HUES48 (cell line): ENCODE results near the gene ESR1.
"Not testable (repeated sequence)": the region's sequence is repeated elsewhere in the genome, so short reads cannot be mapped to it uniquely, and the experiment has no call there.

Source experiments
- H3K27ac ChIP-seq: one replicate; pipeline ENCODE4 v1.7.0; 2013; ENCODE audit warnings: low read depth, low read length, inconsistent platforms
- H3K27me3 ChIP-seq: 2 replicates; pipeline ENCODE4 v1.6.1; 2013; ENCODE audit warnings: mild to moderate bottlenecking, low read length; ENCODE audit not compliant: control insufficient read depth, insufficient read depth
- H3K36me3 ChIP-seq: 2 replicates; pipeline ENCODE4 v1.6.1; 2013; ENCODE audit warnings: low read length; ENCODE audit not compliant: control insufficient read depth, insufficient read depth
- H3K4me1 ChIP-seq: 2 replicates; pipeline ENCODE4 v1.6.1; 2013; ENCODE audit warnings: mild to moderate bottlenecking, low read length; ENCODE audit not compliant: control insufficient read depth, insufficient read depth
- H3K4me3 ChIP-seq: 2 replicates; pipeline ENCODE4 v1.5.1; 2013; ENCODE audit warnings: mild to moderate bottlenecking, low read depth, low read length
- H3K9ac ChIP-seq: 2 replicates; pipeline ENCODE4 v1.6.1; 2013; ENCODE audit warnings: mild to moderate bottlenecking, low read depth, low read length, moderate library complexity
- H3K9me3 ChIP-seq: 2 replicates; pipeline ENCODE4 v1.6.1; 2013; ENCODE audit warnings: low read length; ENCODE audit not compliant: control insufficient read depth, insufficient read depth

ESR1 gene

DNA sequence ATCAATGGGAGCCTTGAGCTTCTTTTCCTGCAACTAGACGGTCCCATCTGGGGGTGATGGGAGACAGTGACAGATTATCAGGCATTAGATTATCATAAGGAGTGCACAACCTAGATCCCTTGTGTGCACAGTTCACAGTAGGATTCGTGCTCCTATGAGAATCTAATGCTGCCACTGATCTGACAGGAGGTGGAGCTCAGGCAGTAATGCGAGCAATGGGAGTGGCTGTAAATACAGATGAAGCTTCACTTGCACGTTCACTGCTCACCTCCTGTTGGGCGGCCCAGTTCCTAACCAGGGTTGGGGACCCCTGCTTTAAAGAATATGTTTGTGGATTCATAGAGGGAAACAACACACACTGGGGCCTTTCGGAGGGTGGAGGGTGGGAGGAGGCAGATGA, 180.7 kb downstream of the ESR1 start:
- H3K9ac ChIP-seq, H3K36me3 ChIP-seq, H3K4me1 ChIP-seq, H3K27me3 ChIP-seq, H3K4me3 ChIP-seq, H3K27ac ChIP-seq, H3K9me3 ChIP-seq: not testable (repeated sequence)

DNA sequence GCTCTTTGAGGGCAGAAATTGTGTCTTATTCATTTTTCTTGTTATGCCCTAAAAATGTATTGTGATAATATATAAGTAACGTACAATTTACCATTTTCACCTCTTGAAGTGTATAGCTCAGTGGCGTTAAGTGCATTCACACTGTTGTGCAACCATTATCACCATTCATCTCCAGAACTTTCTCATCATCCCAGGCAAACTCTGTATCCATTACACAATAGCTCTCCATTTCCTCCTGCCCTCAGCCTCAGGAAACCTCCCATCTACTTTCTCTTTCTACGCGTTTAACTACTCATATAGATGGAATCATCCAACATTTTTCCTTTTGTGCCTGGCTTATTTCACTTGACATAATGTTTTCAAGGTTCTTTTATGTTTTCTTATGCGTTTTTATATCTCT, 184.6 kb downstream of the ESR1 start:
- H3K4me1 ChIP-seq: no peaks in the 10 kb centered on the region
- no peak overlapping the region for H3K27ac ChIP-seq
- H3K9me3 ChIP-seq: no peaks in the 10 kb centered on the region
- H3K27me3 ChIP-seq: no peaks in the 10 kb centered on the region
- no peak overlapping the region for H3K4me3 ChIP-seq
- no peaks in the 10 kb centered on the region for H3K36me3 ChIP-seq
- H3K9ac ChIP-seq: no peak overlapping the region

DNA sequence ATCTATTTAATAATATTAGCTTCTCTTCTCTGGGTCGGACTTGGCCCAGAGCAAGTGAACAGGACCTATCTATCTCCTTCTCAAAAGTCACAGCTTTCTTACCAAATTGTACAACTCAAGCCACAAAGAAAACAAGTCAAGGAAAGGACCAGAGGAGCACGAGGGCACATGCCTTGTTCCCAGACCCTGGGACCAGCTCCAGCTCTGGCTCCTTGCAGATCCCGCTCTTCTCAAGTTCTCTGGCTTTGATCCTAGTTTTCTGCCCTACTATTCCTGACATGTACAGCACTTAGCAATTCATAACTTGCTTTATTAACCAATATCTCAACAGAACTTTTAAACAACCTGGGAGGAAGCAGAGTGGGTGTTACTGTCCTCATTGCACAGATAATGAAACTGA, 185.9 kb downstream of the ESR1 start:
- no peaks in the 10 kb centered on the region for H3K9me3 ChIP-seq
- no peak overlapping the region for H3K9ac ChIP-seq
- H3K36me3 ChIP-seq: no peaks in the 10 kb centered on the region
- H3K4me3 ChIP-seq: no peak overlapping the region
- H3K27me3 ChIP-seq: no peaks in the 10 kb centered on the region
- H3K4me1 ChIP-seq: no peaks in the 10 kb centered on the region
- H3K27ac ChIP-seq: no peak overlapping the region

DNA sequence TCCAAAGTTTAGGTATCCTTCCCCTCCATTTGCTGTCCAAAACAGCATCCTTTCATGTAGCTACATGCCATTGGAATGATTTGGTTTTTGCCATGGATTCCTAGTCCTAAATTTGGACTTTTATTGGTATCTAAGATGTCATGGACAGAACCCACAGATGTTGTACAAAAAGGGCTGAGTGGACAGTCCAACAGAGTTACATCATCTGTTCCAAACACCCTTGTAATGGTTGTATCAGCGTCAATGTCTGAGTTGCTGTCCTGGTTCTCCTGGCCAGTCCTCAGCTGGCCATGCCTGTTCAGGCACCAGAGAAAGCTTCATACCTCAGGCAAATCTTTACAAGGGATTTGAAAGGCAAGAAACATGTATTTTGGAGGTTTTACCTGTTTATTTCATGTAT, 191.3 kb downstream of the ESR1 start:
- Histone ChIP-seq H3K4me1 (no peaks in the 10 kb centered on the region), H3K9ac (no peak overlapping the region), H3K4me3 (no peak overlapping the region), H3K27ac (no peak overlapping the region), H3K9me3 (no peaks in the 10 kb centered on the region), H3K27me3 (no peaks in the 10 kb centered on the region), H3K36me3 (no peaks in the 10 kb centered on the region)

DNA sequence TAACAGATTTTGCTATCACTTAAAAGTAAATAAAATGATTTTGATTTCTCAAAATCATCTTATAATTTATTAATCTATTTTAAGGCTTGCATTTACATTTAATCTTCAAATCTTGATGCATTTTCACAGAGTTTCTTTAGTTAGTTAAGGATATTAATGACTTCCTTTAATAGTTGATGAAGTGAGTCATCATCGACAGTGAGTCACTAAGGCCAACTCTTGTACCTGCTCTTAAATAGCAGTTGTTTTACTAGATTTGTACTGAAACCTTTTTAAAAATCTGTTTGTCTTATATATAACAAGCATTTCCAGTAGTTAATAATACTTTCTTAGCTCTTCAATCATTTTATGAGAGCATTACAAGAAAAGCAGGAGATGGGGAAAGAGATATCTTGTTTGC, 191.7 kb downstream of the ESR1 start:
- no peak overlapping the region for H3K27ac ChIP-seq

DNA sequence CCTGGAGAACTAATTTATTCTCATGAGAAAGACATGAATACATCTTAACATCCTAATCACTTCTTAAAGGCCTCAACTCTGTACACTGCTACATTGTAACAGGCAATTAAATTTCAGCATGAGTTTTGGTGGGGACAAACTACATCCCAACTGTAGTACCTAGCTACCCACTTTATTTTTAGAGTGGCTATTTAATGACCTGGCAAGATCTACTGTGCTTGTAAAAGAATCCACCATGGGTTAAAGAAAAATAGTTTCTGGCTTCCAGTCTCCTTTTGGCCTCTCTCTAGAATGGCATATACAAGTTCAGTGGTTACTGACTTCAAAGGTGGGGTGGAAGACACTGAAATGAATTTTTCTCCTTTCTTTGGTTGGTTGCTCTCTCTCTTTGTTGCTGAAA, 193.9 kb downstream of the ESR1 start:
- no peaks in the 10 kb centered on the region for H3K4me1 ChIP-seq
- H3K4me3 ChIP-seq: no peak overlapping the region
- no peaks in the 10 kb centered on the region for H3K36me3 ChIP-seq
- H3K27me3 ChIP-seq: no peaks in the 10 kb centered on the region
- no peaks in the 10 kb centered on the region for H3K9me3 ChIP-seq
- H3K9ac ChIP-seq: no peak overlapping the region
- H3K27ac ChIP-seq: no peak overlapping the region

More for the DNA sequence above, 191.7 kb downstream of the ESR1 start:
- no peak overlapping the region for H3K9ac ChIP-seq
- no peaks in the 10 kb centered on the region for H3K27me3 ChIP-seq
- H3K4me1 ChIP-seq: no peaks in the 10 kb centered on the region
- H3K9me3 ChIP-seq: no peaks in the 10 kb centered on the region
- no peak overlapping the region for H3K4me3 ChIP-seq
- no peaks in the 10 kb centered on the region for H3K36me3 ChIP-seq

DNA sequence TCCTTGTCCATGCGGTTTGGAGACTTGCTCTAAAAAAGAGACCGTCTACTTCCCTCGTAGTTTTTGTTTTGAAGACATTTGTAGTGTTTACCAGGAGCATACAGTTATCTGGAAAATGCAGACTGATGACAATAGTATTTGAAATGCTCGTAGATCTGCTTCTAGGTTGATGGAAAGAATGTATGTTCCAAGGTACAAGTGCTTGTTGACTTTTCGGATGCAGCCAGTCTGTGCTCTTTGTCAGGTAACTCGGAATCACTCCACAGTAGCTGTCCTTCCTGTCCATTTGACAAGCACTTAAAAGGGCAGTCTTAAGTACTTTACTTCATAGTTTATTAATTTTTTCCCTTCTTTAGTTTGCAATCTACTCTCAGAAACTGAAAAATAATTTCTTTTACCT, 194.8 kb downstream of the ESR1 start:
- H3K36me3 ChIP-seq: no peaks in the 10 kb centered on the region
- H3K4me1 ChIP-seq: no peaks in the 10 kb centered on the region
- H3K9me3 ChIP-seq: no peaks in the 10 kb centered on the region
- no peak overlapping the region for H3K9ac ChIP-seq
- H3K27ac ChIP-seq: no peak overlapping the region
- H3K27me3 ChIP-seq: no peaks in the 10 kb centered on the region
- no peak overlapping the region for H3K4me3 ChIP-seq

DNA sequence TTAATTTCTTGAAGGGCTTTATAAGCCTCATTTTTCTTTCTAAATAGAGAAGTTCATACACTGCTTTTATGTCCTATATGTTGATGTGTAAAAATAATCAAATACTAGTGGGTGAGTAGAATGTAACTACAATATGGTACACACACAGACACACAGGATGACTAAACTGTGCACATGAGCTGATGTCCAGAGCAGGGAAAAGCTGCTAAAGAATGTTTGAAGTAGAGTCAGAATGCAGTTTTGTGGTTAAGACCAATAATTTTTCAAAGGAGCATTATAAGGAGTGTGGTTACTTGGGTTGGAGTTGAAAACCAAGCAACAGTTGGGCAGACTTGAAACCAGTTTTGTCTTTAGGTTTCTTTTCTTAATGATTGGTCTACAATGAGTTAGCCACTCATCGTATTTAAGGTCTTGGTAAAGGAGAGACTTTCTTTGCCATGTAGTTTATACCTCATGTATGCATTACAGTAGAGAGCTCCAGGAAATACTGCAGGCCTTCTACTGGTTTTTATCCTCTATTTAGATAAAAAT, 196.6 kb downstream of the ESR1 start:
- no peaks in the 10 kb centered on the region for H3K36me3 ChIP-seq
- no peak overlapping the region for H3K4me3 ChIP-seq
- no peaks in the 10 kb centered on the region for H3K9me3 ChIP-seq
- H3K27me3 ChIP-seq: no peaks in the 10 kb centered on the region
- H3K9ac ChIP-seq: no peak overlapping the region
- no peak overlapping the region for H3K27ac ChIP-seq
- no peaks in the 10 kb centered on the region for H3K4me1 ChIP-seq

DNA sequence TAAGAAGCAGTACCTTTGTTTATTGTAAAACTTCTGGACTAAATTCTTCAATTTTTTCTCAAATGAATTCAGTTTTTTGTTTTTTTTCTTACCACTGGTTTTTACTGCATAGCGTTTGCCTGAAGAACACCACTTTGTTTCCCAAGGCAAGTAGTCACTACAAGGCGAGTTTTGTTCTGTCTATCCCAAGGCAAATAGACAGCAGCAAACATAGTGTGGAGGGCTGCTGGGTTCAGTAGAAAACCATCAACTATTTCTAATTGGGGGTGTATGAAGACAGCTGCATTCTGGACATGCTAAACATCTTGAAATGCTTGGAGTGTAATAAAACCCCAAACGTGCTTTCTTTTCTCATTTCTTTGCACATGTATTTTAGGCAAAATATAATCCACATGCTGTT, 197.4 kb downstream of the ESR1 start:
- Histone ChIP-seq H3K36me3 (no peaks in the 10 kb centered on the region), H3K4me1 (no peaks in the 10 kb centered on the region), H3K9ac (no peak overlapping the region), H3K27ac (no peak overlapping the region), H3K27me3 (no peaks in the 10 kb centered on the region), H3K4me3 (no peak overlapping the region), H3K9me3 (no peaks in the 10 kb centered on the region)

DNA sequence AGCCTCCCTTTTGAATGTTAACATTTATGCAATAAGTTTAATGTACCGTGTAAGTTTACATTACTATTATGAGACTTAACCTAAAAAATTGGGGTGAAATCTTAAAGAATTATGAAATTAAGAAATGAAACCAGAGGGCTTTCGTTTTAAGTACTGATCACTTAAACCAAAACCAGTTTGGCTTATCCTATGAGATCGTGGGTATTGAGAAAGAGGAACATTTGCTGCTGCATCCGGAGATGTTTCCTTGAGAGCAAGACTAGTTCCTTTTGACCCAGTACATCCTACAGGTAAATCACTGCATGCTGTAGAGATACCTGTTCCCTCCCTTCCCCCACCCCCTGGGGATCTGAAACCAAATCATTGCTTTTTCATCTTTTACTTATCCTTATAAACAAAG, 201.3 kb downstream of the ESR1 start:
- Histone ChIP-seq H3K4me3 (no peak overlapping the region), H3K9me3 (no peaks in the 10 kb centered on the region), H3K36me3 (no peaks in the 10 kb centered on the region)

DNA sequence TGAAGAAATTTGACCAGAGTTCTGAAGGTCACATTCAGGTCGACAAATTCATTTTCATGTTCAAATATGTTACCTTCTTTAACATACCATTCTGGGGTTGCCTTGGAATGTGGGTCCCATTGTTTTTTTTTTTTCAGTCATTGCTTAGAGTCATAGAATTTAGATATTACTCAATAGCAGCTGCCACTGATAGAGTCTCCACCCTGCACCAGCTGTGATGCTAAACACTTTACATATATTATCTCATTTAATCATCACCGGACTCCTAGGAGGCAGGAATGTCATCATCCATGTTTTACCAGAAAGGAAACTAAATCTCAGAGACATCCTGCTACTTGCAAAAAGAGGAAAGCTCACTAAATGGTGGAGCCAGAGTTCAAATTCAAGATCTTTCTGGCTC, 204.7 kb downstream of the ESR1 start:
- H3K4me3 ChIP-seq: no peak overlapping the region
- H3K9me3 ChIP-seq: 0 out of 2 replicates have a peak, but pooled peaks cover 2% of the 10 kb centered on the region
- H3K9ac ChIP-seq: no peak overlapping the region
- no peaks in the 10 kb centered on the region for H3K27me3 ChIP-seq
- no peaks in the 10 kb centered on the region for H3K36me3 ChIP-seq
- no peak overlapping the region for H3K27ac ChIP-seq
- H3K4me1 ChIP-seq: no peaks in the 10 kb centered on the region

More for the DNA sequence above, 201.3 kb downstream of the ESR1 start:
- H3K27me3 ChIP-seq: no peaks in the 10 kb centered on the region
- H3K27ac ChIP-seq: no peak overlapping the region
- no peak overlapping the region for H3K9ac ChIP-seq
- H3K4me1 ChIP-seq: no peaks in the 10 kb centered on the region

DNA sequence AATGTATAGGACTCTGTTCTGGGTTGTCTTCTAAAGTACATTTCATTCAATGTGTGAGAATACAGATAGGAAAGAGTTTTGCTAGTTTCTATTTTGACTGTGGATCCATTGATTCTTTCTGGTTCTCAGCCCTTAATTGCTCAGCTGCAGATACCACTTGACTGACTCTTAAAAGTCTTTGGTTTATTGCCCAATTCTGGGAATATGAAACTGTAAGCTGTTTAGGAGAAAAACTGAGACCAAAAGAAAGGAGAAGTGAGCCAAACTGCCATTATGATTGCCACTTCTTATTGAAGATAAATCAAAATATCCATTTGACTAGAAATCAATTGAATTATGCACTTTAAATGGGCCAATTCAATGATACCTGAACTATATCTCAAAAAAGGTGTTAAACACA, 211.4 kb downstream of the ESR1 start:
- H3K27ac ChIP-seq: no peak overlapping the region
- 0 out of 2 replicates have a peak, but pooled peaks cover 7% of the 10 kb centered on the region for H3K9me3 ChIP-seq

More for the DNA sequence above, 211.4 kb downstream of the ESR1 start:
- Histone ChIP-seq H3K9ac (no peak overlapping the region), H3K4me3 (no peak overlapping the region), H3K27me3 (no peaks in the 10 kb centered on the region), H3K4me1 (no peaks in the 10 kb centered on the region), H3K36me3 (no peaks in the 10 kb centered on the region)
